ENCODE measurements around the gene SUPT20HL2. TPM values are rescaled to one million over a fixed set of nuclear protein-coding genes. Genes with fewer than 3 reads are reported as not detected.
"Not testable (repeated sequence)": the region's sequence is repeated elsewhere in the genome, so short reads cannot be mapped to it uniquely, and the experiment has no call there.

SUPT20HL2 gene
- total RNA-seq, 6 experiments from 2014 or later: not detected

DNA sequence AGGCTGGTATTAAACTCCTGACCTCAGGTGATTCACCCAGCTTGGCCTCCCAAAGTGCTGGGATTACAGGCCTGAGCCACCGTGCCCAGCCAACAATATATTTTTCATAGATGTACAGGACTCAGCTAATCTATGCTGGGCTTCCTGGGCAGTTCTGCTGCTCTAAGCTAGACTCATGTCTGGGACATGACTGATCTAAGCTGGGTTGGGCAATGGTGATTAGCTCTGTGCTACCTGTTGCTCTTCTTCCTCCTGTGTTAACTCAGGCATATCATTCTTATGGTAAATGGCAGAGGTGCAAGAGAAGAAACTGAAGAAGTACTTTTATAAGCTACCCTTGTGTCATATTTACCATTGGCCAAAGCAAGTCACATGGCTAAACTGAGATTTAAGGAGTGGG, 11.4 kb upstream of the SUPT20HL2 start:
- Histone ChIP-seq H3K27ac (no peak overlapping the region), H3K36me3 (no peaks in the 10 kb centered on the region), H3K27me3 (no peaks in the 10 kb centered on the region), H3K4me3 (no peak overlapping the region), H3K9me3 (no peaks in the 10 kb centered on the region), H3K4me1 (no peaks in the 10 kb centered on the region)
- no CpG with 5 or more reads among the region's 1 CpG for WGBS (ENCODE audit: insufficient coverage, low coverage, low lambda C conversion rate, missing lambda C conversion rate)
- ATAC-seq (no peak), DNase-seq (no peak)
- TF ChIP-seq, protein P1, sequence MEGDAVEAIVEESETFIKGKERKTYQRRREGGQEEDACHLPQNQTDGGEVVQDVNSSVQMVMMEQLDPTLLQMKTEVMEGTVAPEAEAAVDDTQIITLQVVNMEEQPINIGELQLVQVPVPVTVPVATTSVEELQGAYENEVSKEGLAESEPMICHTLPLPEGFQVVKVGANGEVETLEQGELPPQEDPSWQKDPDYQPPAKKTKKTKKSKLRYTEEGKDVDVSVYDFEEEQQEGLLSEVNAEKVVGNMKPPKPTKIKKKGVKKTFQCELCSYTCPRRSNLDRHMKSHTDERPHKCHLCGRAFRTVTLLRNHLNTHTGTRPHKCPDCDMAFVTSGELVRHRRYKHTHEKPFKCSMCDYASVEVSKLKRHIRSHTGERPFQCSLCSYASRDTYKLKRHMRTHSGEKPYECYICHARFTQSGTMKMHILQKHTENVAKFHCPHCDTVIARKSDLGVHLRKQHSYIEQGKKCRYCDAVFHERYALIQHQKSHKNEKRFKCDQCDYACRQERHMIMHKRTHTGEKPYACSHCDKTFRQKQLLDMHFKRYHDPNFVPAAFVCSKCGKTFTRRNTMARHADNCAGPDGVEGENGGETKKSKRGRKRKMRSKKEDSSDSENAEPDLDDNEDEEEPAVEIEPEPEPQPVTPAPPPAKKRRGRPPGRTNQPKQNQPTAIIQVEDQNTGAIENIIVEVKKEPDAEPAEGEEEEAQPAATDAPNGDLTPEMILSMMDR (IDR thresholded peaks at IDR 0.05): no peak
- TF ChIP-seq POLR2A (IDR thresholded peaks at IDR 0.05): no peak
- intact Hi-C loops (cut with DNase I): no loop called here

DNA sequence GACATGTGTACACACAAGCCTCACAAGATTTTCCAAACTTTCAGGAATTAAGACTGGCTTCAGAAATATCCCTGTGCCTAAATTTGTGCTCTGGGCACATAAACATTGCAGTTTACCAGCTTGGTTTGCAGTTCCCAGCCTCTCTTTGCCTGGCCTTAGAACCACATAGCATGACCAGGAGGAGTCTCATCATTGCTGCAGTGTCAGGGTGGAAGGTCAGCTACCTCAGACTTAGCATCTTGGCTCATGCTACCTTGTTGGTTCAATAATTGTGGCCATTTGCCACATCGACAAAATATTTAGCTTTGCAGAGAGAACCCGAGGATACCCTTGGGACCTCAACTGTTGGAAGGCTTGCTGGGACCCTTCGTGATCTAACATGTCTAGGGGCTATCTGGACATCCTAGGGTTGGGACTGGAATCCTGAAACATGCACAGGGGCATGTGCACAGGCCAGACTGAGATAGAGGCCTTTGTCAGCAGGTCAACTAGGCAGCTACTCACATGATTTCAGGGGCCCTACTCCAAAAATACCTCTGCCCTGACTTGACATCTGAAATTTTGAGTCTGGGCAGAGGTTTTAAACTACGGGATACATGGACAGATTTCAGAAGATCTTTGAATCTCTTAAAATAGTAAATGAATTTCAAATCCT, 8.0 kb upstream of the SUPT20HL2 start:
- no peaks in the 10 kb centered on the region for H3K9me3 ChIP-seq
- intact Hi-C loops (cut with DNase I): no loop called here
- ATAC-seq (peak; percentile 24 to 70 (median 38)), DNase-seq (no peak)
- no peak overlapping the region for H3K27ac ChIP-seq
- no peak overlapping the region for H3K4me3 ChIP-seq
- no peaks in the 10 kb centered on the region for H3K36me3 ChIP-seq
- no peaks in the 10 kb centered on the region for H3K27me3 ChIP-seq
- H3K4me1 ChIP-seq: no peaks in the 10 kb centered on the region
- WGBS (ENCODE audit: insufficient coverage, low coverage, low lambda C conversion rate, missing lambda C conversion rate): 27% methylated on average over 3 of the region's 4 CpGs
- TF ChIP-seq POLR2A (IDR thresholded peaks at IDR 0.05): no peak
- TF ChIP-seq, protein P1 (IDR thresholded peaks at IDR 0.05): no peak

DNA sequence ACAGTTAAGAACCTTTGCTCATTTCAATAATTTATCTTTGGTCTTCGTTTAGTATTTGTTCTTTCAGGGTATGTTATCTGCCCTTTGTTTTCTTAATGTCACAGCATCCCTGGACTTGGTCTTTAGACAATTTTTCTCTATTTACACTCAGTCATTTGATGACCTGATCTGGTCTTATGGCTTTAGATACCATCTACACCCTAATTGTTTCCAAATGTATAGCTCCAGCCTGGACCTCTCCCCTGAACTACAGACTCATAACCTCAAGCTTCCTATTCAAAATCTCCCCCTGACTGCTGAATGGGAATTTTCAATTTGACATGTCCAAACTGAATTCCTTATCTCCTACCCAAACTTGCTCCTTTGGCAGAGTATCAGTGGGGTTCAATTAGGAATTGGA, 3.7 kb upstream of the SUPT20HL2 start:
- no peaks in the 10 kb centered on the region for H3K27me3 ChIP-seq
- no peaks in the 10 kb centered on the region for H3K36me3 ChIP-seq
- TF ChIP-seq POLR2A (IDR thresholded peaks at IDR 0.05): no peak
- TF ChIP-seq, protein P1 (IDR thresholded peaks at IDR 0.05): no peak
- ATAC-seq: no peak
- WGBS (ENCODE audit: insufficient coverage, low coverage, low lambda C conversion rate, missing lambda C conversion rate): 0% methylated on average over 1 of the region's 1 CpG
- intact Hi-C loops (cut with DNase I): no loop called here
- no peaks in the 10 kb centered on the region for H3K4me1 ChIP-seq
- no peaks in the 10 kb centered on the region for H3K9me3 ChIP-seq
- no peak for DNase-seq
- no peak overlapping the region for H3K27ac ChIP-seq
- H3K4me3 ChIP-seq: no peak overlapping the region

DNA sequence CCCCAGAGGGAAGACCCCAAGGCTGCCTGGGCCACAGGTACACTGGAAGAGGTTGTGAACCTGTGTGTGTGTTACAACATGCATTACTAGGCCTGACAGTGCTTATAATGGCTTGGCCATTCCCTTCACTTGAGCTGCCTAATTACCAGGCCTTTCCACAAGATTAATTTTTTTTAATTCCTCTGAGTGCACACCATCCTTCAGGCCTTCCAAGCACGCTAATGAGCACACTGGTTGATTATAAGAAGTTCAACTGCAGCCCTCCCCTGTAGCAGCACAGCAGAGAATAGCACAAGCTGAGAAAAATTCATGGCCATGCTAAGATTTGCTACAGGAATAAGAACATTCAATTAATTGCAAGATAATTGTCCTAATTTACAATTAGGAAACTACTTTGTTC, 2.2 kb upstream of the SUPT20HL2 start:
- Histone ChIP-seq H3K27ac (no peak overlapping the region), H3K27me3 (no peaks in the 10 kb centered on the region), H3K9me3 (no peaks in the 10 kb centered on the region), H3K4me3 (no peak overlapping the region), H3K4me1 (no peaks in the 10 kb centered on the region), H3K36me3 (no peaks in the 10 kb centered on the region)
- 80% methylated on average over 1 of the region's 1 CpG for WGBS (ENCODE audit: insufficient coverage, low coverage, low lambda C conversion rate, missing lambda C conversion rate)
- TF ChIP-seq POLR2A (IDR thresholded peaks at IDR 0.05): no peak
- TF ChIP-seq, protein P1 (IDR thresholded peaks at IDR 0.05): no peak
- intact Hi-C loops (cut with DNase I): no loop called here
- DNase-seq (no peak), ATAC-seq (no peak)

DNA sequence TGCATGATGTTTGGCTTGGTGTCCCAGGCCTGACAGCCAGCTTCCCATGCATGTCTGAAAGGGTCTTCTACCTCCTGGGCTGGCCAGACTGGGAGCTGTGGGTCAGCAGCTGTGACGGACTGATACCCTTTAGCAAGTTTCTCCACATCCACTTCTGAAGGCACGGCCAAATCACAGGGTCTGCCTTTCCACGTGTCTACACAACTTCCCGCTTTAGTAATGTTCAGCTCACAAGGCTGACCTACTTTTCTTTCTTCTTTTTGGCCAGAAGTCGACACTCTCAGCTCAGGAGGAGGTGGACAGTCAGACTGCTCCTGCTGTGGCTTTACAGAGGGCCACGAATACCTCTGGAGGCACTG, 1.6 kb downstream of the SUPT20HL2 start:
- H3K4me1 ChIP-seq; ATAC-seq; H3K27me3 ChIP-seq; intact Hi-C loops (cut with DNase I); H3K9me3 ChIP-seq; H3K36me3 ChIP-seq; H3K27ac ChIP-seq; H3K4me3 ChIP-seq; DNase-seq: not testable (repeated sequence)
- WGBS (ENCODE audit: insufficient coverage, low coverage, low lambda C conversion rate, missing lambda C conversion rate): 51% methylated on average over 3 of the region's 6 CpGs

DNA sequence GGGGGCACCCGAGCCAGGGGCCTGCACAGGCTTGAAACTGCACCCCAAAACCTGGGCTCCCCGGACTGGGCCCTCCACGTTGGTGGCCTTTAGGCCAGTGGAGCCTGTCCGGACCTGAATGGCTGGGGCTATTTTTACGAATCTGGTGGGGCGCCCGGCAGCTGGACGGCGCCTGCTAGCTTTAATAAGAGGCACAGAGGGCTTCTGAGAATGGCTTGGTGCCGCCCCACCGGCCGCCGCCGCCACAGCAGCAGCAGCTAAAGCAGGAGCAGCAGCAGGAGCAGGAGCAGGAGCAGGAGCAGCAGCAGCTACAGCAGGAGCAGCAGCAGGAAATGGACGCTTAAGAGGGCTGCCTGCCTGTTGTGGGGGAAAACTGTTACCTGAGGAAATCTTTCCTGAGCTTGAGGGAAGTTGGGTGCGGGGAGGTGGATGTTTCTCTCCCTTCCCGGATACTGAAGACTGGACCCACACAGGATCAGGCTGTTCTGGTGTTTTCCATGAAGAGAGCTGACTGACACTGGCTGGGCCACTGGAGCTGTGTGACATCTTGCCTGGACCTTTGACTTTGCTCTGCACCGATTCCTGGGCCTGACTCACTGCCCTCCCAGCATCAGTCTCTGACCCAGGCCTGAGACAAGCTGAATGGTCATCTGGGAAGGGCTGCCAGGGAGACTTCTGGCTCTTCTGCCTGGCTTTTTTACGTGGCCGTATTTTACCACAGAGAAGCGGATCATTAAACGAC, 2.2 kb downstream of the SUPT20HL2 start:
- H3K4me1 ChIP-seq; DNase-seq; intact Hi-C loops (cut with DNase I); H3K27ac ChIP-seq; H3K4me3 ChIP-seq; H3K9me3 ChIP-seq; H3K36me3 ChIP-seq; H3K27me3 ChIP-seq: not testable (repeated sequence)
- no CpG with 5 or more reads among the region's 22 CpGs for WGBS (ENCODE audit: insufficient coverage, low coverage, low lambda C conversion rate, missing lambda C conversion rate)
- peak in 3 of 4 donors; percentile 32 to 77 (median 40) for ATAC-seq

DNA sequence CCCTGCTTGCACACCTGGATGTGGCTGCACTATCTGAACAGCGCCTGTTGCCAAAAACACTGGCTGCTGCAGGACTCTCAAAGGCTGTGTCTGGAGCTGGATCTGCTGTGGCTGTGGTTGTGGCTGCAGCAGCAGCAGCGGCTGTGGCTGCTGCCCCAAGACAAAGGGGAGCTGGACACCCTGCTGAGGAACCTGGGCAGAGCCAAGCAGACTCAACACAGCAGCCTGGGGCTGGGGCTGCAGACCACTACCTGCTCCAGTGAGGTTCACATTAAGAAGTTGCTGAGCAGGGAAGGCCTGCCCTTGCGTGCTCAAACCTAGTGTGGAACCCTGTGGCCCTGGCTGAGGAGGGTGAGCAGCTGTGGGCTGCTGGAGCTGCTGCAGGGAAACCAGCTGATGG, 3.0 kb downstream of the SUPT20HL2 start:
- ATAC-seq: peak in 1 of 4 donors; percentile 44

More for the DNA sequence above, 3.0 kb downstream of the SUPT20HL2 start:
- H3K27me3 ChIP-seq; H3K4me1 ChIP-seq; DNase-seq; H3K36me3 ChIP-seq; H3K4me3 ChIP-seq; H3K9me3 ChIP-seq; H3K27ac ChIP-seq; intact Hi-C loops (cut with DNase I): not testable (repeated sequence)
- WGBS (ENCODE audit: insufficient coverage, low coverage, low lambda C conversion rate, missing lambda C conversion rate): 58% methylated on average over 2 of the region's 3 CpGs
